SW480 (cell line): ENCODE measurements around the gene MYO1D.
"Not testable (repeated sequence)": the region's sequence is repeated elsewhere in the genome, so short reads cannot be mapped to it uniquely, and the experiment has no call there.

Experiments
- DNase-seq: peaks from one replicate; pipeline ENCODE4 v3.0.0-alpha.2; 2016; ENCODE audit warnings: low spot score

Gene MYO1D

DNA sequence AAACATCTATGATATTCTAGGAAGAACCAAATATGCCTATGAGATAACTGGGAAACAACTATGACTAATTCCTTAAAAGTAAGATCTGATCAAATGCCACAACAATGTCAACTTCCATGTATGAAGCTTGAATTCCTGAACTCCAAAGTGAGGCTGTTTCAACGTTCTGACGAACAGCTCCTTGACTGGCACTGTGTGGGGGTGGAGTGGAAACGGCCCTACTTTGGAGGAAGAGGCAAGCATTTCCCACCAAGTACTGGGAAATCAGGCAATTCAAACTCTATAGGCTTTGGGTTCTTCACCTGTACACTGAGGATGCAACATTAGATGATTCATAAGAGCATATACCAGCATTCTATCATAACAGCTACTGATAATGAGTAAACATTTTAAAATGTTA lies 203.0 kb downstream of the MYO1D start:
- DNase-seq = no peak

DNA sequence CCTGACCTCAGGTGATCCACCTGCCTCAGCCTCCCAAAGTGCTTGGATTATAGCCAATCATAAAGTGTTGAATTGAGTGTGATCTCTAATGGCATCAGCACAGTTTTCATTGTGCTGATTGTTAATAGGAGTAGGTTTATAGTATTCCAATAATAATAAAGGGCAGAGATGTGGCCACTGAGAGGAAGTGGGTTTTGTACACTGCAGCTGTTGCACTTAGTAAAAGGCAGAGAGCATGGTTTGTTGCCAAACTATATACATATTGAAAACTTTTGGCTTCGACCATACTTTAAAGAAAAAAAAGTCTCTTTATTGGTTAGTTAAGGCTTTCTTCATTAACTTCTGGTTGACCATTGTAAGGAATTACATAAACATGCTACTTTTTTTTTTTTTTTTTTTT lies 204.2 kb downstream of the MYO1D start:
- DNase-seq = no peak

DNA sequence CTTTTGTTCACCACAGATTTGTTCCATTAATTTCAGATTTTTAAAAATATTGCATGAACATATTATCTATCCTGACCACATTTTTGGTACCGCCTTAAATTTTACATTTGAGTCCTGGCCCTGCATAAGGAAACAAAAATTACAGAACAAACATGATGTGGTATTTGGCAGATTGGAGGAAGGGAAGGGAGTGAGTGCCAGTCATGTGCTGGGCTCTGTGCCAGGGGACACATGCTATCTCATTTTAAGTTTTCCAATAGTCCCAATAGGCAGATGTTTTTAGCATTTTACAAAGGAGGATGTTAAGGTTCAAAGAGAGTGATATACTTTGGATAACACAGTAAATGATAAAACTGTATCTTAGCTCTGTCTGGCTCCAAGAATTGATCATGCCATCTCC lies 205.0 kb downstream of the MYO1D start:
- DNase-seq = no peak

DNA sequence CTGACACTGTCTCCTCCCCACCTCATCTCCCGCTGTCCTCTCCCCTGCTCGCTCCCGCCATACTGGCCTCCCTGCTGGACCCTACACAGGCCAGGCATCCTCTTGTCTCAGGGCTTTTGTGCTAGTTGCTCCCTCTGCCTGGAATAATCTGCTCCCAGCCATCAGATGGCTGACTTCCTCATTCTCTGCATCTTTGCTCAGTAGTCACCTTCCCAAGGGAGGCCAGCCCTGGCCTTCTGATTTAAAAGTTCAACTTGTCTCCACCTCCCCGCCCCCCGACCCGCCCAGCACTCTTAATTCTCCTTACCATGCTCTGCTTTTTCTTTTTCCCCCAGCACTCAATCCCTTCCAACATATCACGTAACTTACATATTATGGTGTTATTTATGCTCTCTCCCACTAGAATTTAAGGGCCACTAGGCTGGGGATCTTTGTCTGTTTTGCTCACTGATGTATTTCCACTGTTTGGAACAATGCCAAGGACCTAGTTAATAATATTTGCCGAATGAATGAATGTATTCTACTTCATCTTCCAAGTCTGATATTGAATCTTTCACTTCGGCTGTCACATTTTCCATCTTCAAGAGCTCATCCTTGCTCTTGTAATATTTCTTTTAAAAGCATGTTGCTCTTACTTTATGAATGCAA lies 211.9 kb downstream of the MYO1D start:
- no peak for DNase-seq

DNA sequence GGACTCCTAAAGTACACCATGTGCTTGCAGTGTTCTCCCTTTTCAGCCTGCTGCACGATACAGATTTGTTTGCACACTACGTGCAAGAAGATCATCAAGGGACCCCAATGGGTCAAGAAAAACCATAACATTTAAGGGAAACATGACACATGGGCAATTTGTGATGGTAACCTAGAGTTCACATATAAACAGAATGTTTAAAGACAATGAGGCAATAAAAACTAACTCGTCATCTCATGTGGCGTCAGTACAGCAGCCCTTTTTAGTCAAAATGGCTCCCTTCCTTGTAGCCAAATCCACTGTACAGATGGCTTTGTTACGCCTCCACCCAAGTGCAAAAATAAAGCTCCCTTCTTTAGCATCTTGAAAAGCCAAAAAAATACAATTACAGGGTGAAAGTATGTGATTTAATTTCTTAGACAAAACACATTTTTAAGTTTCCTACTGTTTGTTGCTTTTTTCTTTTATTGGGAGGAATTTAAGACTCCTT lies 216.4 kb downstream of the MYO1D start:
- no peak for DNase-seq

DNA sequence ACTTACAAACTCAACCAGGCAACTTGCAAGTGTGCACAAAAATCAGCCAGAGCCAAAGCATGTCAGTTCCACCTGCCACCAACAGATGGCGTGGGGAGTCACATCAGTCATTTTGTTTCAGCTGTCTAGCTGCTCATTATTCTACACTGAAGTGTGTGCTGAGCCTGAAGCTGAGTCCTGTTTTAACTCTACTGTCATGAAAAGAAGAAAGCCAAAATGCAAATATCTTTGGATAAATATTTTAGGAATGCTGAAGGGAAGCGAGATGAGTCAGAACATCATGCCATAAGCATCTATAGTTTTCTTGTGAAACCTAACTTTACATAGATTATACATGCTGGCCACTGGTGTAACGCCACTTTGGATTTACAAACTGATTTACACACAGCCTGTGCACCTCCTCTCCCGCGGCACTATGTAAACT lies 217.5 kb downstream of the MYO1D start:
- DNase-seq = peak; percentile 52

DNA sequence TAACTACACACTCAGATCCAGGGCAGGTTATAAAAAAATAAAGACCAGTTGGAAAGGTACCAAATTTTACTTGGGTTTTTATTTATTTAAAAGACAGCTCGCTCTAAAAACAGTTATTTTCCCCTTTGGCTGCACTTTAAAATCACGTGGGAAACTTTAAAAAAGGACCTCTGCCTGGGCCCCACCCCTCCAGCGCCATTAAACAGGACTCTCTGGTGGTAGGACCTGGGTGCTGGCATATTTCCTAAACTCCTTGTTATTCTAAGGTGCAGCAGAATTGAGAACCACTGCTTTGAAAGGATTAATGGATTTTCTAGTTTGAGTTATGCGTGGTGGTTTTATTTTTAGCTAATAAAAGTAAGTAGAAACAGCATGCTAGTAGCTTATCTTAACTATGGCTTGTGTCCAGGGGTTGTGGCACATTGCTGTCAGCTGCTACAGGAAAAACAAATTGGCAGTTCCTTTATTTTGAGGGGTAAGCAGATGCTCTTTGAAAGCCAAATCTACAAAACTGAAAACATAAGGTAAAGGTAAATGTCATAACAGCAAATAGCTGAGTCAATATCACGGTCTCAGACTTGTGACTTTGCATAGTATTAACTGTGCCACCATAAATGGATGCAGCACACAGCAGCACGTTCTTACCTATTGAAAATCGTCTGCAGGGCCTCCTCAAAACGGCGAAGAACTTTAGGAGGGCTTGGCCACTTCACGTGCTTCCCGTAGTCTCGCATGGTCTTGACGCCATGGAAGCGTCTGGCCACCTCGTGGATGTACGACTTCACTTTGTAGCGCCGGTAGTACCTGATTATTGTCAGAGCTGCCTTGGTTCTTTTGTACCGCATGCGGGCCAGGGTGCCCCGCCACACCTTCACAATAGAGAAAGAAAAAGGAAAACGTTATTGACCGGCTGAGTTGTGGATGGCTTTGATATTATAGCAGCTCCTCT lies 218.2 kb downstream of the MYO1D start:
- DNase-seq = no peak

DNA sequence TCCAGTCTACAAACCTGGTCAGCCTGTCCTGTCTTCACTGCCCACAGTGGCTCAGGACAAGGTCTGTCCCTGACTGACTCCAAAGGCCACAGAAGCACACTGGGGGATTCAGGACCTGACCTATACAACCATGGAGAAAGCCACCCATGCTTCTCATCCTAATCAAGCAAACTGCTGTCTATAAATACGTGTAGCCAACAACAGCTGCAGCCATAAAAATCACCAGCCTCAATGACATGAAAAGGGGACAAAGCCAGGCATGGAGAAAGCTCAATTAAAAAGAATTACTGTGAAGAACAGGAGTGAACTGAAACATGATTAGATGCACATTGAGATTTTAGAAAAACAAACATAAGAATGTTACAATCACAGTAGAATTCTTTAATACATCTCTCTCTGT lies 220.0 kb downstream of the MYO1D start:
- no peak for DNase-seq

DNA sequence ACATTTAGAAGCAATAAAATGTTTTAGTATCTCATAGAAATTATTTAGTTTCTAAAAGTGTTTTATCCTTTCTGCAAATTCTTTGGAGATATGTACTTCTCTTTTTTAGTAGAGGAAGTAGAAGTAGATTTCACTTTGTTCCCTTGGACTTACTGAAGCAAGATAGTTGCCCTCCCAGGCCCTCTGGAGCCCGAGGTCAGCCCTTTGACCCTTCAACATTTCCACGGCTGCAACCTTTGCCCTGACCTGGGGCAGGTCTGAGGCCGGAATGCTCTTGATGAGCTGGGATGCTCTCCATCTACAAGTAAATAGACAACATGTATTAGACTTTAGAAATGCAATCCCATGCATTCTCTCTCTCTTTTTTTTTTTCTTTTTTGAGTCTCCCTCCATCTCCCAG lies 222.6 kb downstream of the MYO1D start:
- DNase-seq = no peak

DNA sequence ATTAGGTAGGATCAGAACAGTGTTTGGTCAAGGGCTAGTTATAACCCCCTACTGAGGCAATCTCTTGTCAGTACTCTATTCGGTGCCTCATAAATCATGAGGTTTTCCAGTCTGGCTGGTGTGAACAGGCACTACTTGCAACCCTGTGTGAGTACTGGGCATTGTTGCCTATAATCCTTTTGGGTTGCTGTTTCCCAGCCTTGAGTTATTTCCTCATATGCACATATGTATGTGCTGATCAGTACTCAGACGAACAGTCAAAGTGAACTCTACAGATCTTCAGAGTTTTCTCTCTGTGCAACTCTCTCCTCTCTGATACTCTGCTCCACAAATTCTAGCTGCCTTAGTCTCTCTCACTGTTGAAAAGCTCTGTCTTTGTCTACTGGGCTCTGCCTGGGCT lies 225.8 kb downstream of the MYO1D start:
- no peak for DNase-seq

DNA sequence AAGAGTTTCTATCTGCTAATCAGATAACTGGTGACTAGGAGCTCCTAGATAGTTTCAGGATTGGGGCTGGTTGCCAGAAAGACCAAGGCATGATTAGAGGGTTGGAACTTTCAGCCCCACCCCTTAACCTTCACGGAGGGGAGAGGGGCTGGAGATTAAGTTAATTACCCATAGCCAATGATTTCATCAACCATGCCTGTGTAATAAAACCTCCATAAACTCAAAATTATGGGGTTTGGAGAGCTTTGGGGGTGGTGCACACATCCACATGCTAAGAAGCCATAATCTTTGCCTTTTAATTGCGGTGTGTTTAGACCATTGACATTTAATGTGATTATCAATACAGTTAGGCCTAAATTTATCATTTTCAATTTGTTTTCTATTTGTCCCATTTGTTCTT lies 228.5 kb downstream of the MYO1D start:
- no peak for DNase-seq

DNA sequence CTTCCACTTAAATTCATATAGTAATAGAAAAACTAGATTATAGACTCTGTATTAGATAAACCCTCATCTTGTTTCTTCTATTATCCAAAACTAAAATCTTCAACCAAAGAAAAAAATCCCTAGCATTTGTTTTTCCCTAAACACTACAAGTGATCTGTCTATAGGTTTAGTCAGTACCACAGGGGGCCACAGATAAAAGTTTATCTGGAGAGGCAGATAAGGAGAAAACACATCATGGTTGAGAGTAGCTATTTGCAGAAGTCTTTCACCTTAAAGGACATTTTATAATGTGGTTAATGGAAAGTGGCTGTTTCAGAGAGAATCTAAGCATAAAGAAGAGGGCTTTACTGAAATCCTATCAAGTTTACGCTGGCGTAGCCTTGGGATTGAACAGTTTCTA lies 230.0 kb downstream of the MYO1D start:
- no peak for DNase-seq

DNA sequence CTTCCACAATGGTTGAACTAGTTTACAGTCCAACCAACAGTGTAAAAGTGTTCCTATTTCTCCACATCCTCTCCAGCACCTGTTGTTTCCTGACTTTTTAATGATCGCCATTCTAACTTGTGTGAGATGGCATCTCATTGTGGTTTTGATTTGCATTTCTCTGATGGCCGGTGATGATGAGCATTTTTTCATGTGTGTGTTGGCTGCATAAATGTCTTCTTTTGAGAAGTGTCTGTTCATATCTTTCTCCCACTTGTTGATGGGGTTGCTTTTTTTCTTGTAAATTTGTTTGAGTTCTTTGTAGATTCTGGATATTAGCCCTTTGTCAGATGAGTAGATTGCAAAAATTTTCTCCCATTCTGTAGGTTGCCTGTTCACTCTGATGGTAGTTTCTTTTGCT lies 235.4 kb downstream of the MYO1D start:
- not testable (repeated sequence) for DNase-seq

DNA sequence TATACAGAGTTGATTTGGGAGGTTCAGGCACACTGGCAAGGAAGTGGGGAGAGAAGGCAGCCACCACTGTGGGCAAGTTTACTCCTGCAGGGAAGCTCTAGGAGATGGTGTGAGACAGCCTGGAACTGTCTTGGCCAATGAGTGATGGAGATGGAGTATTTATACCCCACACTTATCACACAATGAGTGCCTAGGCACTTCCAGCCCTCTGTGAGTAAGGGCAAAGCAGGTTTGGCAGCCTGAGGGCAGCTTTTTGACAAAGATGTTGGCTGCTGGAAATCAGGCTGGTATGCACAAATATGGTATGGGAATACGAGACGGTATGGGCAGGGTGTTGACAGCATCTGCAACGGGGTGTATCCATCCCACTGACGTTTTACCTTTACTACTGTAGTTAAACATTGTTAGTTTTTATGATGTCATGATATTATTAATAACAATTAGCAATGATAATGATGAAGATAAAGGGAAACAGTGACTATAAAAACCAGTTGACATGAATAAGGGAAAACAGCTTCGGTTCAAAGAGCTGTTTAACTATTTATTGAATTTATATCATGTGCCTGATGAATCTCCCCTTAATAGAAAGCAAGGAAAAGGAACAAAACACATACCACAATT lies 240.2 kb downstream of the MYO1D start:
- no peak for DNase-seq

DNA sequence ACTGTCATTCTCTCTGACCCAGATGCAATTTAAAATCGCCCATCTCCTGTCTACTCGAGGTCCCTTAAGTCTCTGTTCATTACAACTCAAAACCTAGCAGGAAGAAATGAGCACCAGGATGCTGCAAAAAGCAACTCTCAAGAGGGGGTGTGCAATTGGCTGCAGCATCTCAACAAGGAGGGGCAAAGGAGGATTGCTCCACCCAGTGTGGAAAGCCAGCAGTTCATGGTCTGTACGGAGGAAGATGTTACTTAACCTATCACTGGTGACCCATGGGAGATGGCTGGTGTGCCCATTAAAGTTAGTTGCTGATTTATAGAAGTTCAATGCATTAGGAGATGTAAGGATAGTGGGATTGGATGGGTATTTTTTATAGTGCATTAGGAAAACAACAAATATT lies 242.8 kb downstream of the MYO1D start:
- DNase-seq = no peak

DNA sequence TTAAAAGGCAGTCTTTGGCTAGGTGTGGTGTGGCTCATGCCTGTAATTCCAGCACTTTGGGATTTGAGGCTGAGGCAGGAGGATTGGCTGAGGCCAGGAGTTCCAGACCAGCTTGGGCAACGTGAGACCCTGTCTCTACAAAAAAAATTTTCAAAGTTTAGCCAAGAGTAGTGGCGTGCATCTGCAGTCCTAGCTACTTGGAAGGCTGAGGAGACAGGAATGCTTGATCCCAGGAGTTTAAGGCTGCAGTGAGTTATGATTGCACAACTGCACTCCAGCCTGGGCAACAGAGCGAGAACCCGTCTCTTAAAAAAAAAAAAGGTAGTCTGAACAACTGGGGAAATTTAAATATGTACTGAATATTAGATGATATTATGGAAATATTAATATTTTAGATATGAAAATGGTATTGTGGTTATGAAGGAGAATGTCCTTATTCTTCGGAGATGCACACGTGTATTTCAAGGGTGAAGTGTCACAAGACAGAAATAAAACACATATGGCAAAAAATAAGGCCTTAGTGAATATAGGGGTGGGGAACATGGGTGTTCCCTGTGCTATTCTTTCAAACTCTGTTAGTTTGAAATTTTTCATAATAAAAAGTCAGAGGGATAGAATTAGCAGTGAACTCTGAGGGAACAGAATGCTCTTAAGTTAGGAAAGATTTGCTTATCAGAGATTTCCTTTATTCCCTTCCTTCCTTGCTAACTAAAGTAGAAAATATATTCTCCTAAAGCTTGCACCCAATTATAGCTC lies 245.4 kb downstream of the MYO1D start:
- no peak for DNase-seq

DNA sequence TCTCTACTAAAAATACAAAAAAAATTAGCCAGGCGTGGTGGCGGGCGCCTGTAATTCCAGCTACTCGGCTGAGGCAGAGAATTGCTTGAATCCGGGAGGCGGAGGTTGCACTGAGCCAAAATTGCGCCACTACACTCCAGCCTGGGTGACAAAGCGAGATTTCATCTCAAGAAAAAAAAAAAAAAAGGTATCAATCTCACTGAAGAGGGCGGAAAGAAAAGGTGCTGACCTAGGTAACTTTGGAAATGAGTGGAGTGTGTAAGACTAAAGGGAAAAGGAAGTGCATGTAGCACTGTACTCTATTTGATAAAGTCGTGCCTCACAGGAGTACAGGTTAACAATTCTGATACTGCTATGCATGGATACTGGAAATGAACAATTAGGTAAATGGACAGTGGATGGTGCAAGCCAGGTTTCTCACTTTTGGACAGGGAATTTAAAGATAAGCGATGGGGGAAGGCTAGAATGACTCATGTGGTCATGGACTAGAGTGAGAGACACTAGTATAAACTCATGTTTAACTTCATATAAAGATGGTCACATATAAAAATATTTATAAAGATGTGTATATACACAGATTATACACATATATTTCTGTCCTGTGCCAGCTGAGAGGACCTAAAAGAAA lies 247.2 kb downstream of the MYO1D start:
- DNase-seq = no peak

DNA sequence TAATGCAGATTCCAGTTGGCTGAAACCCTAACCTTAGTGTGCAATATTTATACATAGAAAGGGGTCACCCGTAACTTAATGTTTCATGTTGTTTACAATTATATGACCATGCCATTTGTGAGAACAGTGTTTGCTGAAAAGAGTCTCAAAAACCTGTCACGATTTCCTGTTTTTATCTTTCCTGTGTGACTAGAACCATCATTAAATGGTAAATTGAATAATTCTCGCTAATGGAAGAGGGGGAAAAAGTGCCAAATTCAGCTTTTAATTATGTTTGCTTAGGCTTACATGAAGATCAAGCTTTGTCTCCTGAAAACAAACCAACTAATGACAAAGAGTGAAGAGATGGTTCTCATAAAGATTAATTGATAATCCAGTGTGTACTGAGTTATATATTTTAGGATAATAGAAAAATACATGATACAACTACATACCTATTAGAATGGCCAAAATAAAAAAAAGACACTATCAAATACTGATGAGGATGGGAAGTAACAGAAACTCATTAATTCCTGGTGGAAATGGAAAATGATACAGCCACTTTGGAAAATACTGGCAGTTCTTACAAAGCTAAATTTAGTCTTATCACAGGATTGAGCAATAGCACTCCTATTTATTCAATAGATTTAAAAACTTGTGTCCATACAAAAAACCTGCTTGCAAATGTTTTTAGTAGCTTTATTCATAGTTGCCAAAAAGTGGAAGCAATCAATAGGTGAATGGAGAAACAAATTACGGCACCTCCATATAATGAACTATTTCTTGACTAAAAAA lies 248.5 kb downstream of the MYO1D start:
- DNase-seq = no peak

DNA sequence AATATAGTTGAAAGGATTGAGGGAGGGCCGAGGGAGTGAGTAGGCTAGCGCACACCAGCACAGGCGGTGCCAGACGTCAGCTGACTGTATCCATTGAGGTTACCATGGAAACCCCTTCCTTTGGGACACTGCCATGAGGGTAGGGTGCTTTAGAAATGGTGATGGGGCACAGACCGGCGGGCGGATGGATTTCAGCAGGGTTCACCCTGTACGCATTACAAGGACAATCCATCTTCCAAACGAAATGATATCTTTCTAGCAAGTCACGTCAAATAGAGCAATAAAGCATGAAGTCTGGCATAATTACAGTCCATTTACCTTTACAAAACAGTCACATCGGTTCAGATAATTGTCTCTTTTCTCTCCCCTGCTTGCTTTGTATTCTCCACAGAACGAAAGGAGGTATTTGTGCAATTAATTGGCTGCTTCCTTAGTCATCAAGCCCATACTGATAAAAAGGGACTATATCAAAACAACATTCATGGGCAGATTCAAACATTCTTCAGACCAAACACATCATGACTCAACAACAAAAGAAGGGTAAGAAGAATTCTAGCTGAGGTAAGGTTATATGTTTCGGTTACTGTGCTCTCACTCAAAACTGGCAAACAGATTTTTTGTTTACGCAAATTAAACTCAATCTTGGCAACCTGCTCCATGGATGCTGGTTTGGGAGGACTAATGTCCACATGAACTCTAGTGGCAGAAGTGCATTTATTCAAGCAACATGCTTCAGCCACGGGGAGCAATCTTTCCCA lies 249.5 kb downstream of the MYO1D start:
- no peak for DNase-seq

DNA sequence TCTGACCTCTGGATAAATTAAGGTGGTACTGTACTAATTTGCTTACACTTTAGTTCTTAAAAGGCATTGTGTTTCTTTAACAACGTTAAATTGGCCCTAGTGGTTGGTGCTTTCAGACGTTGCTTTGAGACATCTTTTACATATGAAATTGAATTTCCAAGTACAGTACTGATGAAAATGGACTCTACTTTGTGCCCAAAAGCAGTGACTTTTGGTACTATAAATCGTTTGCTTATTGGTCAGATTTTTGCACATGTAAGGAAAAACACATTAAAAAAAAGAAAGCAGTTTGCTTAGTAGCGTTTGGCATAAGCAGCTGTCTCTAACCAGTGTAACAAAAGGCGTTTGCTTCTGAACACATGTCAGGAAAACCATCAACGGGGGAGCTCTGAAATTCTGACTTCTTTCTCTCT lies 250.5 kb downstream of the MYO1D start:
- DNase-seq = no peak
